Measurements from ENCODE around the gene ETFDH. TPM values are rescaled to one million over a fixed set of nuclear protein-coding genes. Genes with fewer than 3 reads are reported as not detected.

ETFDH gene
- total RNA-seq, 1 experiment from 2014 or later, result 21.0 TPM

- Histone ChIP-seq H3K9me3 (ENCODE audit: insufficient read depth, low read depth) (no peaks in the 10 kb centered on the region), H3K9me2 (ENCODE audit: insufficient read depth) (no peaks in the 10 kb centered on the region; the same call in 1 of the 2 replicates), H3K79me2 (ENCODE audit: low read depth) (no peaks in the 10 kb centered on the region), H3F3A (ENCODE audit: insufficient read depth, low read depth) (peaks cover 6% of the 10 kb centered on the region; the same call in 1 of the 2 replicates), H3K4me1 (replicated peaks; ENCODE audit: insufficient read depth) (no peaks in the 10 kb centered on the region; the same call in 1 of the 2 replicates), H2AFZ (no peak overlapping the region), H3K27ac (no peak overlapping the region), H3K36me3 (ENCODE audit: low read depth) (no peaks in the 10 kb centered on the region), H3K4me2 (no peak overlapping the region), H4K20me1 (ENCODE audit: insufficient read depth) (no peaks in the 10 kb centered on the region), H3K4me3 (no peak overlapping the region), H3K27me3 (ENCODE audit: insufficient read depth, low read depth) (no peaks in the 10 kb centered on the region)
- intact Hi-C loops (cut with micrococcal nuclease; ENCODE audit: unreplicated experiment), result loop anchor here (5.0 kb wide), 1 partner anchor 474 kb away; no protein-coding TSS in a partner anchor
- TF ChIP-seq EZH2 (IDR thresholded peaks at IDR 0.05; ENCODE audit: low read depth) (no peak), CTCF (conservative IDR thresholded peaks at IDR 0.05) (no peak)
- ChIA-PET POLR2A (ENCODE audit: unreplicated experiment) (no interaction called here), CTCF (no interaction called here)
- DNase-seq, result no peak
- no TSS peak for BruUV-seq (replicated peaks)
These were observed 56.1 kb downstream of the ETFDH start for GRCh38 chr4:158728236-158728635.

- ChIA-PET CTCF (interaction anchor here (0.7 kb wide), 1 partner anchor 122 kb away, joined by 3 read pairs; no protein-coding TSS in a partner anchor), POLR2A (ENCODE audit: unreplicated experiment) (no interaction called here)
- no TSS peak for BruUV-seq (replicated peaks)
- no peak for TF ChIP-seq EZH2 (IDR thresholded peaks at IDR 0.05; ENCODE audit: low read depth)
- peak; percentile 64 for TF ChIP-seq CTCF (conservative IDR thresholded peaks at IDR 0.05)
- H3K27ac ChIP-seq, result no peak overlapping the region
- no peaks in the 10 kb centered on the region for H3K79me2 ChIP-seq (ENCODE audit: low read depth)
- H3K4me1 ChIP-seq (replicated peaks; ENCODE audit: insufficient read depth), result no peaks in the 10 kb centered on the region
- H3K36me3 ChIP-seq (ENCODE audit: low read depth), result no peaks in the 10 kb centered on the region
- no peak overlapping the region for H3K4me2 ChIP-seq
- H3K4me3 ChIP-seq, result no peak overlapping the region
- intact Hi-C loops (cut with micrococcal nuclease; ENCODE audit: unreplicated experiment), result loop anchor here (1.0 to 5.0 kb wide), 4 partner anchors 121 to 717 kb away; no protein-coding TSS in a partner anchor
- peak in 1 of 2 experiments; percentile 43 for DNase-seq
- H3K27me3 ChIP-seq (ENCODE audit: insufficient read depth, low read depth), result no peaks in the 10 kb centered on the region
- H3K9me2 ChIP-seq (ENCODE audit: insufficient read depth), result no peaks in the 10 kb centered on the region; the same call in 1 of the 2 replicates
- no peak overlapping the region for H2AFZ ChIP-seq
- H4K20me1 ChIP-seq (ENCODE audit: insufficient read depth), result no peaks in the 10 kb centered on the region
- H3F3A ChIP-seq (ENCODE audit: insufficient read depth, low read depth), result no peaks in the 10 kb centered on the region
- H3K9me3 ChIP-seq (ENCODE audit: insufficient read depth, low read depth), result no peaks in the 10 kb centered on the region
These were observed 57.8 kb downstream of the ETFDH start for GRCh38 chr4:158729716-158730559.

- no peaks in the 10 kb centered on the region for H3K4me1 ChIP-seq (replicated peaks; ENCODE audit: insufficient read depth)
- H3F3A ChIP-seq (ENCODE audit: insufficient read depth, low read depth), result no peaks in the 10 kb centered on the region
- DNase-seq, result no peak
- H3K36me3 ChIP-seq (ENCODE audit: low read depth), result no peaks in the 10 kb centered on the region
- no peak overlapping the region for H3K4me2 ChIP-seq
- H3K27ac ChIP-seq, result no peak overlapping the region
- no peaks in the 10 kb centered on the region for H3K27me3 ChIP-seq (ENCODE audit: insufficient read depth, low read depth)
- no peak overlapping the region for H2AFZ ChIP-seq
- no peaks in the 10 kb centered on the region for H3K9me2 ChIP-seq (ENCODE audit: insufficient read depth)
- BruUV-seq (replicated peaks), result no TSS peak
- no peaks in the 10 kb centered on the region for H3K79me2 ChIP-seq (ENCODE audit: low read depth)
- ChIA-PET POLR2A (ENCODE audit: unreplicated experiment) (no interaction called here), CTCF (no interaction called here)
- no peak for TF ChIP-seq EZH2 (IDR thresholded peaks at IDR 0.05; ENCODE audit: low read depth)
- no peaks in the 10 kb centered on the region for H4K20me1 ChIP-seq (ENCODE audit: insufficient read depth)
- intact Hi-C loops (cut with micrococcal nuclease; ENCODE audit: unreplicated experiment), result no loop called here
- no peak overlapping the region for H3K4me3 ChIP-seq
- H3K9me3 ChIP-seq (ENCODE audit: insufficient read depth, low read depth), result no peaks in the 10 kb centered on the region
These were observed 66.8 kb downstream of the ETFDH start for GRCh38 chr4:158738866-158739265.
